Epithelial cell of esophagus (primary cell): ENCODE measurements around the gene POLN.
"Not testable (repeated sequence)": the region's sequence is repeated elsewhere in the genome, so short reads cannot be mapped to it uniquely, and the experiment has no call there.

Source experiments
- DNase-seq: peaks from one replicate; pipeline ENCODE4 v3.0.0; 2010; ENCODE audit warnings: low read depth
- H3K4me3 ChIP-seq: 2 replicates; pipeline ENCODE4 v1.5.1; 2011; ENCODE audit warnings: mild to moderate bottlenecking, low read length, control low read depth
- CTCF ChIP-seq: IDR thresholded peaks from 2 replicates; pipeline ENCODE4 v1.5.1; 2011; ENCODE audit warnings: low read depth, mild to moderate bottlenecking, low read length, control low read depth, inconsistent platforms; ENCODE audit not compliant: insufficient read depth; ENCODE audit errors: missing control alignments

The POLN gene

GRCh38 chr4:2036866-2037265 is 205.1 kb downstream of the POLN start:
- no peak overlapping the region for H3K4me3 ChIP-seq
- DNase-seq, result no peak
- no peak for TF ChIP-seq CTCF

GRCh38 chr4:2036327-2036726 is 205.6 kb downstream of the POLN start:
- no peak for TF ChIP-seq CTCF
- DNase-seq, result no peak
- H3K4me3 ChIP-seq, result no peak overlapping the region

GRCh38 chr4:2031161-2031560 is 210.8 kb downstream of the POLN start:
- not testable (repeated sequence) for DNase-seq, H3K4me3 ChIP-seq

- H3K4me3 ChIP-seq, DNase-seq: not testable (repeated sequence)
Observed at GRCh38 chr4:2027120-2027519, 214.8 kb downstream of the POLN start.

- H3K4me3 ChIP-seq, result no peak overlapping the region
- no peak for DNase-seq
- TF ChIP-seq CTCF, result no peak
Observed at GRCh38 chr4:2025817-2026216, 216.1 kb downstream of the POLN start.

GRCh38 chr4:2024683-2025082 is 217.2 kb downstream of the POLN start:
- DNase-seq, result no peak
- TF ChIP-seq CTCF, result no peak
- no peak overlapping the region for H3K4me3 ChIP-seq
